SK-N-SH (cell line): Measurements from ENCODE around the gene HOXC6.

Experiments
- CTCF ChIP-seq: fragments of 200-600 bp; sonication (generic); IDR thresholded peaks from 2 replicates; pipeline ENCODE4 v1.6.1; 2017; ENCODE audit warnings: antibody characterized with exemption, mild to moderate bottlenecking, moderate library complexity
- ELF1 ChIP-seq: IDR thresholded peaks from 2 replicates; pipeline ENCODE4 v1.4.0; 2012
- GABPA ChIP-seq: IDR thresholded peaks from 2 replicates; pipeline ENCODE4 v1.4.0; 2012; ENCODE audit warnings: low read depth, mild to moderate bottlenecking
- IRF3 ChIP-seq: fragments of 150-350 bp; IDR thresholded peaks from 2 replicates; pipeline ENCODE4 v1.6.1; 2016; ENCODE audit warnings: mild to moderate bottlenecking, low read depth, low read length
- JUND ChIP-seq: IDR thresholded peaks from 2 replicates; pipeline ENCODE4 v1.4.0; 2012
- MAX ChIP-seq: IDR thresholded peaks from 2 replicates; pipeline ENCODE4 v1.4.0; 2012; ENCODE audit warnings: low read depth
- NRF1 ChIP-seq: IDR thresholded peaks from 2 replicates; pipeline ENCODE4 v1.6.1; 2012; ENCODE audit warnings: low read depth, mild to moderate bottlenecking, low read length
- POLR2AphosphoS5 ChIP-seq: IDR thresholded peaks from 2 replicates; pipeline ENCODE4 v1.6.1; 2012; ENCODE audit warnings: low read depth, low read length
- RCOR1 ChIP-seq: fragments of 150-350 bp; IDR thresholded peaks from 2 replicates; pipeline ENCODE4 v1.6.1; 2017; ENCODE audit warnings: antibody characterized with exemption, low read length
- RFX5 ChIP-seq: IDR thresholded peaks from 2 replicates; pipeline ENCODE4 v1.6.1; 2012; ENCODE audit warnings: mild to moderate bottlenecking, improper control_type of control experiment, low read length
- SMC3 ChIP-seq: IDR thresholded peaks from 2 replicates; pipeline ENCODE4 v1.6.1; 2012; ENCODE audit warnings: low read depth, low read length, improper control_type of control experiment
- TEAD4 ChIP-seq: IDR thresholded peaks from 2 replicates; pipeline ENCODE4 v1.4.0; 2012; ENCODE audit warnings: mild to moderate bottlenecking, borderline replicate concordance; ENCODE audit not compliant: insufficient read depth
- YY1 ChIP-seq: IDR thresholded peaks from 2 replicates; pipeline ENCODE4 v1.4.0; 2012; ENCODE audit warnings: low read depth, mild to moderate bottlenecking

GRCh38 chr12:54021432-54022013 is 6.7 kb upstream of the HOXC6 start:
- TF ChIP-seq CTCF = no peak
- TF ChIP-seq SMC3 = no peak
- TF ChIP-seq POLR2AphosphoS5 = no peak
- no peak for TF ChIP-seq IRF3
- TF ChIP-seq NRF1 = no peak
- no peak for TF ChIP-seq MAX
- no peak for TF ChIP-seq YY1
- TF ChIP-seq ELF1 = no peak
- TF ChIP-seq TEAD4 = no peak
- no peak for TF ChIP-seq RFX5
- no peak for TF ChIP-seq JUND
- TF ChIP-seq GABPA = no peak
- TF ChIP-seq RCOR1 = no peak
